Stimulated activated CD4-positive, alpha-beta T cell treated with anti-CD3 and anti-CD28 coated beads, Interleukin-2, amount 100 ng/mL, for 24 hours (primary cell): ENCODE data around the gene EHHADH.

Experiments
- DNase-seq, 2 donors: peaks; one replicate each; pipeline ENCODE4 v3.0.0-alpha.2; 2020

Gene EHHADH

GRCh38 chr3:185187391-185187790 is 66.5 kb downstream of the EHHADH start:
- DNase-seq = no peak

- peak; percentile 32 to 37 for DNase-seq
Measured at GRCh38 chr3:185176750-185177359, 77.0 kb downstream of the EHHADH start.

- no peak for DNase-seq
Measured at GRCh38 chr3:185175370-185175987, 78.4 kb downstream of the EHHADH start.

DNA sequence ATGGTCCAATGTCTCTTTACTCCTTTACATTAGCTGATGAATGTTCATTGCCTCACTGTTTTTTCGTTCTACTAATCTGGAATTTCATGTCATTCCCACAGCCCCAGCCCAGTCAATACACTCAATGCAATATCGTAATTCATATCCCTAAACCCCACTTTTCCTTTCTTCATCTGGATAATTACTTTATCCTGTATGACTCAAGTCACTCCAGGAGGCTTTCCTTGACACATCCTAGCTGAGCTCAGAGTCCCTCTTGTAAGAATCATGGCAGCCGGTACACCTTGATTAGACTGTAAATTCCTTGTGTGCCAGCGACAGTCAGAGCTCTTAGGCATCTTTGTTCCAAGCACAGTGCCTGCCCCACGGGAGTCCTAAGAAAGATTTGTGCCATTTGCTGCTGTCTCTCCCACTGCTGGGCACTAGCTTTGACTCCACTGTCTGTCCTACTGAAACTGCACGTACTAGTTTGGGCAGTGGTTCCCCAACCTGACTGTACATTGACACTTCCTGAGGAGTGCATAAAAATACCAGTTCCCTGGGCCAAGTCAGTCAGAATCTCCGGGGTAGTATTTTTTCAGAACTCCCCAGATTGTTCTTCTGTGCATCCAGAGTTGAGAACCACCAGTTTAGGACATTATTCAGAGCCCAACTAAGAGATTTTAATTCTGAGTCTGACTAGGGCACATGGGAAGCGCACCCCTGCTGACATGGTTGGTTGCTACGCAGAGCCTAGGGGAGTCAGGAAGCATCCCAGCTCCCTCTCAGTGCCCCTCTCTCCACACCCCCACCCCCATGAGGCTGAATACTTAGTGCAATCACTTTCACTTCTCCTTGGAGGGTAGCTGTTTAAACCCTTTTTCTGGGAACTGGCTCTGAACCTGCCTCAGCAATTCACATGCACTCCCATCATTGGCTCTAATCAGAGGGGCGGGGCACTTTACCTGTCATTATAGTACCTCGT is 81.5 kb downstream of the EHHADH start:
- DNase-seq = no peak

GRCh38 chr3:185164428-185165217 is 89.2 kb downstream of the EHHADH start:
- no peak for DNase-seq

GRCh38 chr3:185162634-185163033 is 91.2 kb downstream of the EHHADH start:
- DNase-seq = no peak

GRCh38 chr3:185161761-185162160 is 92.1 kb downstream of the EHHADH start:
- no peak for DNase-seq

- no peak for DNase-seq
Measured at GRCh38 chr3:185157347-185157746, 96.5 kb downstream of the EHHADH start.

GRCh38 chr3:185155678-185156077 is 98.2 kb downstream of the EHHADH start:
- DNase-seq = no peak

- DNase-seq = no peak
Measured at GRCh38 chr3:185153861-185154629, 99.8 kb downstream of the EHHADH start.

- DNase-seq = peak in 1 of 2 donors; percentile 32
Measured at GRCh38 chr3:185153171-185153771, 100.6 kb downstream of the EHHADH start.

DNA sequence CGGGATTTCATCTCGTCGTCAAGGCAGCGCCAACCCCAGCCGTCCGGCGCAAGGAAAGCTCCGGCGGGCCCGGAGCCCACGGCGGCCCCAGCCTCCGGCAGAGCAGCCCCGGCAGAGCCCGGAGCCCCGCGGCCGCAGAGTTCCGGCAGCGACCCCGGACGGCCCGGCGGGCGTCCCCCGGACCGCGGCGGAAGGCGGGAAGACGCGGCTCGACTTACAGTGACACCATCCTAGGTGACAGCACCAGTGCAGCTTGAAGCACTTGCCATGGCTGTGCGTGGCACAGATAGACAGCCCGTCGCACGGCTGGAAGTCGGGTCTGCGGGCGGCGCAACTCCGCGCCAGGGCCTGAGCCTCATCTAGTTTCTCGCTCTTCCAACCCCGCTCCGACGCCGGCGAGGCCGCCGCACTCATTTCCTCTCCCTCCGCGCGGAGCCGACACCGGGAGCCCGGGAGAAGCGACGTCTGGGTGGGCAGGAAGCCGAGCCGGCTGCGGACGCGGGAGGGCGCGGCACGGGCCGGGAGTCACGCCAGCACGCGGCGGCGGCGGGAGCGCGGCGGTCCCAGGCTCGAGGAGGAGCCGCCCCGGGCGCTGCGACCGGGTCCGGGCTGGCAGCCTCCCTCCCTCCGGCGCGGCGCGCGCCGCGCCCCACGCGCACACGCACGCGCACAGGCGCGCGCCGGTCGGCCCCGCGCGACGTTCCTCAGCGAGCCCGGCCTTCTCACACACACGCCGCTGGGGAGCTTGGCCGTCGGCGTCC is 101.3 kb downstream of the EHHADH start, which contains the start of gene C3orf70:
Gene C3orf70, minus strand, starts transcription at position 651 of the 761 bp plus-strand sequence. Its CDS starts 237 bp downstream, at position 414.
- DNase-seq = peak in 1 of 2 donors; percentile 37

GRCh38 chr3:185151964-185152409 is 101.9 kb downstream of the EHHADH start:
- no peak for DNase-seq

GRCh38 chr3:185151101-185151963 is 102.5 kb downstream of the EHHADH start:
- DNase-seq = no peak

GRCh38 chr3:185150561-185150960 is 103.3 kb downstream of the EHHADH start:
- DNase-seq = no peak

GRCh38 chr3:185149591-185149990 is 104.3 kb downstream of the EHHADH start:
- no peak for DNase-seq

DNA sequence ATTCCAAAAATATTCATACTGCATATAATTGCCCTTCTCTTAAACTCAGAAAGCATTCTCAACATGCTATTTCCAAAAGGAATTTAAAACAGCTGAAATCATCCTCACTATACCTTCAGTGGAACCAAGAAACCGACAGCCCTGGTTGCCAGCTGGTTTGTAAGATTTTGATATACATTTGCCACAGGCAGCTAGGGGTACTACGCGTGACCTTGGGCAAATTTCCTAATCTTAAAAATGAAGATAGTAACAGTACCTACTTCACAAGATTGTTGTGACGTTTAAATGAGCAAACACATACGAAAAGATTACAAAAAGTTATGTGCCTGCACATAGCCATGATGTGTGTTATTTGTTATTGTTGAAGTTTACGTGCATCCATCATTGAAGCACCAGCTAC is 108.3 kb downstream of the EHHADH start:
- DNase-seq = no peak

GRCh38 chr3:185144784-185145183 is 109.1 kb downstream of the EHHADH start:
- no peak for DNase-seq
